Trophoblast cell (in vitro differentiated cells and primary cell): Measurements from ENCODE around the gene MKNK2.

ENCODE experiments used
- DNase-seq, 2 donors: peaks; one replicate each; pipeline ENCODE4 v3.0.0-alpha.2; 2016
- H2AFZ ChIP-seq: 2 replicates; pipeline ENCODE4 v1.6.1; 2013; ENCODE audit warnings: low read length, moderate library complexity, mild to moderate bottlenecking; ENCODE audit not compliant: insufficient read depth, poor library complexity
- H2AK5ac ChIP-seq: 2 replicates; pipeline ENCODE4 v1.6.1; 2013; ENCODE audit warnings: mild to moderate bottlenecking, low read length
- H2BK120ac ChIP-seq: 2 replicates; pipeline ENCODE4 v1.6.1; 2013; ENCODE audit warnings: low read length, mild to moderate bottlenecking, moderate library complexity; ENCODE audit not compliant: insufficient read depth, poor library complexity
- H2BK12ac ChIP-seq: 2 replicates; pipeline ENCODE4 v1.6.1; 2013; ENCODE audit warnings: mild to moderate bottlenecking, low read length, moderate library complexity
- H2BK5ac ChIP-seq: 2 replicates; pipeline ENCODE4 v1.6.1; 2013; ENCODE audit warnings: low read length, low read depth, moderate library complexity, mild to moderate bottlenecking; ENCODE audit not compliant: poor library complexity
- H3K14ac ChIP-seq: 2 replicates; pipeline ENCODE4 v1.6.1; 2013; ENCODE audit warnings: mild to moderate bottlenecking, low read length
- H3K18ac ChIP-seq: 2 replicates; pipeline ENCODE4 v1.6.1; 2013; ENCODE audit warnings: mild to moderate bottlenecking, low read length
- H3K23ac ChIP-seq: 2 replicates; pipeline ENCODE4 v1.6.1; 2013; ENCODE audit warnings: low read length
- H3K27ac ChIP-seq: 2 replicates; pipeline ENCODE4 v1.5.1; 2013; ENCODE audit warnings: low read depth, mild to moderate bottlenecking, inconsistent platforms, low read length, moderate library complexity
- H3K27me3 ChIP-seq: 2 replicates; pipeline ENCODE4 v1.6.1; 2013; ENCODE audit warnings: inconsistent platforms, mild to moderate bottlenecking, low read length, moderate library complexity; ENCODE audit not compliant: insufficient read depth
- H3K36me3 ChIP-seq, 2 experiments: 1 replicate in 1 of 2; 2 replicates in 1 of 2; pipeline ENCODE4 v1.6.1; 2013; ENCODE audit warnings: low read length in 2 of 2, mild to moderate bottlenecking in 2 of 2, moderate library complexity in 1 of 2; ENCODE audit not compliant: insufficient read depth in 2 of 2, control insufficient read depth in 1 of 2
- H3K4ac ChIP-seq: 2 replicates; pipeline ENCODE4 v1.6.1; 2013; ENCODE audit warnings: low read depth, mild to moderate bottlenecking, low read length, moderate library complexity
- H3K4me1 ChIP-seq, 2 experiments: 1 replicate in 1 of 2; 2 replicates in 1 of 2; pipeline ENCODE4 v1.6.1; 2013; ENCODE audit warnings: low read length in 2 of 2, mild to moderate bottlenecking in 2 of 2, moderate library complexity in 1 of 2; ENCODE audit not compliant: insufficient read depth in 2 of 2, control insufficient read depth in 1 of 2
- H3K4me2 ChIP-seq: 2 replicates; pipeline ENCODE4 v1.6.1; 2013; ENCODE audit warnings: inconsistent platforms, mild to moderate bottlenecking, low read length, moderate library complexity
- H3K4me3 ChIP-seq: 2 replicates; pipeline ENCODE4 v1.5.1; 2013; ENCODE audit warnings: mild to moderate bottlenecking, low read depth, low read length, inconsistent platforms
- H3K79me1 ChIP-seq: one replicate; pipeline ENCODE4 v1.6.1; 2013; ENCODE audit warnings: low read length
- H3K79me2 ChIP-seq: 2 replicates; pipeline ENCODE4 v1.6.1; 2013; ENCODE audit warnings: low read length, mild to moderate bottlenecking; ENCODE audit not compliant: control insufficient read depth, insufficient read depth, poor library complexity
- H3K9ac ChIP-seq: 2 replicates; pipeline ENCODE4 v1.6.1; 2013; ENCODE audit warnings: mild to moderate bottlenecking, low read length
- H3K9me3 ChIP-seq: 2 replicates; pipeline ENCODE4 v1.6.1; 2013; ENCODE audit warnings: low read depth, mild to moderate bottlenecking, control low read depth, inconsistent platforms, low read length; ENCODE audit not compliant: insufficient read depth
- H4K12ac ChIP-seq: 2 replicates; pipeline ENCODE4 v1.6.1; 2013; ENCODE audit warnings: low read depth, mild to moderate bottlenecking, low read length, moderate library complexity
- H4K8ac ChIP-seq: 2 replicates; pipeline ENCODE4 v1.6.1; 2013; ENCODE audit warnings: low read depth, mild to moderate bottlenecking, low read length, moderate library complexity
- H4K91ac ChIP-seq: one replicate; pipeline ENCODE4 v1.6.1; 2013; ENCODE audit warnings: low read depth, mild to moderate bottlenecking, low read length, moderate library complexity
- WGBS: extraction: QIAGEN DNeasy Blood & Tissue Kit; methylation state at CpG from one replicate; pipeline ENCODE4 v1.1.7; 2013; ENCODE audit warnings: missing lambda C conversion rate; ENCODE audit not compliant: insufficient read length, insufficient coverage; ENCODE audit errors: extremely low coverage; 5-methylcytosine and 5-hydroxymethylcytosine counted together

The MKNK2 gene

GRCh38 chr19:2046046-2046907, 4.8 kb downstream of the MKNK2 start:
- H4K12ac ChIP-seq = no peak overlapping the region
- no peak overlapping the region for H3K4me3 ChIP-seq
- no peak for DNase-seq
- H3K4me2 ChIP-seq = no peak overlapping the region
- no peak overlapping the region for H3K4ac ChIP-seq
- no peak overlapping the region for H3K27ac ChIP-seq
- no peak overlapping the region for H2BK5ac ChIP-seq
- H3K79me1 ChIP-seq = peaks cover 20% of the 10 kb centered on the region
- no peak overlapping the region for H2AK5ac ChIP-seq
- peaks cover 56 to 61% of the 10 kb centered on the region in 2 experiments for H3K36me3 ChIP-seq
- H3K4me1 ChIP-seq = peaks cover 27 to 37% of the 10 kb centered on the region in 2 experiments
- no peak overlapping the region for H3K9ac ChIP-seq
- H3K23ac ChIP-seq = no peak overlapping the region
- H3K27me3 ChIP-seq = no peaks in the 10 kb centered on the region
- H4K8ac ChIP-seq = no peak overlapping the region
- H4K91ac ChIP-seq = no peak overlapping the region
- WGBS = no CpG with 5 or more reads among the region's 50 CpGs
- no peak overlapping the region for H3K18ac ChIP-seq
- H2AFZ ChIP-seq = peak overlapping the region; percentile 17
- no peak overlapping the region for H2BK12ac ChIP-seq
- peaks cover 19% of the 10 kb centered on the region for H3K79me2 ChIP-seq
- H3K14ac ChIP-seq = no peak overlapping the region
- peaks cover 1% of the 10 kb centered on the region for H3K9me3 ChIP-seq
- H2BK120ac ChIP-seq = no peak overlapping the region

GRCh38 chr19:2045501-2046045, 5.5 kb downstream of the MKNK2 start:
- Histone ChIP-seq H3K36me3 (peaks cover 63 to 68% of the 10 kb centered on the region in 2 experiments), H4K12ac (no peak overlapping the region), H3K27ac (no peak overlapping the region), H2AFZ (no peak overlapping the region), H3K9ac (no peak overlapping the region), H4K8ac (no peak overlapping the region), H3K4me2 (no peak overlapping the region), H2BK12ac (no peak overlapping the region), H3K4me3 (no peak overlapping the region), H2BK120ac (no peak overlapping the region), H2AK5ac (no peak overlapping the region), H3K4me1 (peaks cover 27 to 37% of the 10 kb centered on the region in 2 experiments), H3K79me2 (peaks cover 17% of the 10 kb centered on the region), H3K27me3 (no peaks in the 10 kb centered on the region), H2BK5ac (no peak overlapping the region), H3K18ac (no peak overlapping the region), H3K9me3 (peaks cover 1% of the 10 kb centered on the region), H3K4ac (no peak overlapping the region), H4K91ac (no peak overlapping the region), H3K79me1 (peaks cover 18% of the 10 kb centered on the region), H3K23ac (no peak overlapping the region), H3K14ac (no peak overlapping the region)
- DNase-seq = no peak
- no CpG with 5 or more reads among the region's 14 CpGs for WGBS

GRCh38 chr19:2044709-2045500, 6.1 kb downstream of the MKNK2 start:
- Histone ChIP-seq H3K9me3 (peaks cover 1% of the 10 kb centered on the region), H3K36me3 (peaks cover 70 to 75% of the 10 kb centered on the region in 2 experiments), H3K79me1 (peaks cover 13% of the 10 kb centered on the region), H4K12ac (no peak overlapping the region), H4K8ac (no peak overlapping the region), H3K27ac (no peak overlapping the region), H3K27me3 (no peaks in the 10 kb centered on the region), H3K14ac (no peak overlapping the region), H3K79me2 (peaks cover 12% of the 10 kb centered on the region), H3K23ac (no peak overlapping the region), H3K9ac (no peak overlapping the region), H2AFZ (no peak overlapping the region), H3K4me1 (peaks cover 27 to 33% of the 10 kb centered on the region in 2 experiments), H2BK5ac (no peak overlapping the region), H3K4ac (no peak overlapping the region), H2BK120ac (no peak overlapping the region), H3K4me3 (no peak overlapping the region), H3K4me2 (no peak overlapping the region), H2AK5ac (no peak overlapping the region), H2BK12ac (no peak overlapping the region), H3K18ac (no peak overlapping the region), H4K91ac (no peak overlapping the region)
- no peak for DNase-seq
- no CpG with 5 or more reads among the region's 18 CpGs for WGBS

- Histone ChIP-seq H3K23ac (no peak overlapping the region), H2BK5ac (no peak overlapping the region), H3K4me2 (no peak overlapping the region), H3K36me3 (peaks cover 77 to 79% of the 10 kb centered on the region in 2 experiments), H4K91ac (no peak overlapping the region), H3K4ac (no peak overlapping the region), H3K79me2 (peaks cover 8% of the 10 kb centered on the region), H3K18ac (no peak overlapping the region), H2BK120ac (no peak overlapping the region), H4K8ac (no peak overlapping the region), H2BK12ac (no peak overlapping the region), H3K9ac (no peak overlapping the region), H3K79me1 (peaks cover 13% of the 10 kb centered on the region), H2AFZ (no peak overlapping the region), H2AK5ac (no peak overlapping the region), H4K12ac (no peak overlapping the region), H3K27me3 (no peaks in the 10 kb centered on the region), H3K14ac (no peak overlapping the region), H3K9me3 (peaks cover 1% of the 10 kb centered on the region), H3K4me3 (no peak overlapping the region), H3K27ac (no peak overlapping the region), H3K4me1 (peaks cover 21 to 25% of the 10 kb centered on the region in 2 experiments)
- DNase-seq = no peak
- WGBS = no CpG with 5 or more reads among the region's 11 CpGs
These were observed 6.9 kb downstream of the MKNK2 start for GRCh38 chr19:2043961-2044708.
